Stomach (tissue), 4 donors: Measurements from ENCODE around the gene ITCH.

ENCODE experiments used
- CTCF ChIP-seq, 7 experiments: fragments of 450-650 bp in 4 of 7; fragments of 200-600 bp in 3 of 7; sonication (generic) in 3 of 7; IDR thresholded peaks; one replicate each; pipeline ENCODE4 v1.5.1; 2016 to 2019; ENCODE audit warnings: antibody characterized with exemption in 7 of 7, control low read depth in 2 of 7, mild to moderate bottlenecking in 1 of 7
- EP300 ChIP-seq: sonication (generic); formaldehyde crosslinking; IDR thresholded peaks from one replicate; pipeline ENCODE4 v1.6.1; 2017; ENCODE audit warnings: antibody characterized with exemption
- POLR2A ChIP-seq, 4 donors: fragments of 450-650 bp; IDR thresholded peaks; one replicate each; pipeline ENCODE4 v1.6.1; 2016; ENCODE audit warnings: antibody characterized with exemption in 4 of 4, control low read depth in 2 of 4, mild to moderate bottlenecking in 1 of 4, moderate library complexity in 1 of 4

GRCh38 chr20:34528921-34529297 lies 165.8 kb downstream of the ITCH start:
- TF ChIP-seq POLR2A (IDR thresholded peaks at IDR 0.05) (no peak), EP300 (no peak), CTCF (IDR thresholded peaks at IDR 0.05) (no peak)
